HepG2 (cell line): ENCODE results near the gene LGI4. TPM values are rescaled to one million over a fixed set of nuclear protein-coding genes. Genes with fewer than 3 reads are reported as not detected.

Experiments used
- ATAC-seq: fragments of 200-7000 bp; cut with Tn5 transposase; 3 replicates; pipeline ENCODE4 v1.9.1; 2020; ENCODE audit warnings: mild to moderate bottlenecking, moderate library complexity
- BruUV-seq: library from RNA; stranded (reverse); fragments of 400-500 nt; replicated peaks from 2 replicates; lab custom pipeline; 2021; lab: Mats Ljungman, UMichigan
- CTCF ChIA-PET: fragments of 300-600 bp; formaldehyde crosslinking; extraction: SDS; loops from one replicate; lab custom pipeline; 2021; ENCODE audit warnings: low total read pairs, inconsistent platforms, low intra/inter-chr PET ratio; lab: Yijun Ruan, JAX
- POLR2A ChIA-PET: fragments of 350-600 bp; sonication (Branson Sonifier 250); formaldehyde crosslinking; loops from one replicate; lab custom pipeline; 2020; ENCODE audit warnings: antibody characterized with exemption, inconsistent platforms; lab: Yijun Ruan, JAX
- DNase-seq: peaks from one replicate; pipeline ENCODE4 v3.0.0-alpha.2; 2015; ENCODE audit warnings: low spot score
- FAIRE-seq: peaks from 3 replicates; lab custom pipeline; 2011; peaks lifted over from hg19 to GRCh38; lab: Jason Lieb, UNC
- H2AFZ ChIP-seq: one replicate; pipeline ENCODE4 v1.6.1; 2011; ENCODE audit warnings: low read length, inconsistent platforms
- H3K27ac ChIP-seq: fragments of 300-600 bp; 3 replicates; pipeline ENCODE4 v1.8.0; 2011; ENCODE audit warnings: mixed run types, mild to moderate bottlenecking, mixed read lengths, low read length, inconsistent platforms; ENCODE audit not compliant: insufficient read depth; ENCODE audit errors: extremely low read length
- H3K27me3 ChIP-seq, 2 experiments: fragments of 200-600 bp in 1 of 2; 2 replicates in 1 of 2; 3 replicates in 1 of 2; pipeline versions ENCODE4 v1.6.0 to v1.8.0; 2011; ENCODE audit warnings: low read length in 2 of 2, mild to moderate bottlenecking in 2 of 2, moderate library complexity in 2 of 2, inconsistent platforms in 1 of 2; ENCODE audit not compliant: insufficient read depth in 2 of 2, control insufficient read depth in 1 of 2
- H3K36me3 ChIP-seq, 2 experiments: fragments of 200-600 bp in 1 of 2; replicated peaks in 1 of 2; 2 replicates in 1 of 2; 3 replicates in 1 of 2; pipeline versions ENCODE4 v1.5.1 to v1.8.0; 2011; ENCODE audit warnings: low read length in 2 of 2, inconsistent platforms in 1 of 2; ENCODE audit not compliant: insufficient read depth in 2 of 2, control insufficient read depth in 1 of 2
- H3K4me1 ChIP-seq: 2 replicates; pipeline ENCODE4 v1.5.1; 2012; ENCODE audit warnings: low read length, inconsistent platforms; ENCODE audit not compliant: insufficient read depth
- H3K4me2 ChIP-seq: 2 replicates; pipeline ENCODE4 v1.6.0; 2011; ENCODE audit warnings: low read depth, low read length, inconsistent platforms
- H3K4me3 ChIP-seq, 3 experiments: fragments of 200-600 bp in 1 of 3; sonication (generic), shearing (Covaris generic) in 1 of 3; replicated peaks in 1 of 3; 2 replicates each; pipeline ENCODE4 v1.5.1; 2011 to 2016; ENCODE audit warnings: low read length in 3 of 3, inconsistent platforms in 2 of 3, low read depth in 2 of 3, mild to moderate bottlenecking in 2 of 3, control low read depth in 1 of 3, mixed read lengths in 1 of 3; ENCODE audit not compliant: insufficient read depth in 1 of 3
- H3K79me2 ChIP-seq: one replicate; pipeline ENCODE4 v1.6.1; 2011; ENCODE audit warnings: low read length, inconsistent platforms; ENCODE audit not compliant: insufficient read depth
- H3K9ac ChIP-seq: 2 replicates; pipeline ENCODE4 v1.6.0; 2011; ENCODE audit warnings: mild to moderate bottlenecking, low read depth, low read length, inconsistent platforms; ENCODE audit not compliant: insufficient read depth
- H3K9me3 ChIP-seq: 2 replicates; pipeline ENCODE4 v1.5.1; 2012; ENCODE audit warnings: mild to moderate bottlenecking, low read length
- H4K20me1 ChIP-seq: 2 replicates; pipeline ENCODE4 v1.6.0; 2011; ENCODE audit warnings: inconsistent platforms, mild to moderate bottlenecking, low read length, moderate library complexity; ENCODE audit not compliant: insufficient read depth
- ARID5B ChIP-seq: IDR thresholded peaks from 2 replicates; pipeline ENCODE4 v1.4.0; 2020; ENCODE audit warnings: mild to moderate bottlenecking, missing genetic modification reagents
- BCL3 ChIP-seq: sonication (generic); formaldehyde crosslinking; IDR thresholded peaks from 2 replicates; pipeline ENCODE4 v1.5.1; 2020; ENCODE audit warnings: mild to moderate bottlenecking, missing genetic modification reagents, moderate library complexity
- CCAR2 ChIP-seq: fragments of 200-400 bp; formaldehyde crosslinking; optimal IDR thresholded peaks from 2 replicates; pipeline ENCODE3; 2018; ENCODE audit warnings: low read depth, mild to moderate bottlenecking, low read length, moderate library complexity
- HCFC1 ChIP-seq: fragments of 150-350 bp; IDR thresholded peaks from 2 replicates; pipeline ENCODE4 v1.6.1; 2014; ENCODE audit warnings: low read depth, low read length
- SP4 ChIP-seq: sonication (generic); formaldehyde crosslinking; IDR thresholded peaks from 2 replicates; pipeline ENCODE4 v1.8.1; 2023; ENCODE audit warnings: mild to moderate bottlenecking, missing genetic modification reagents
- SRF ChIP-seq: IDR thresholded peaks from 2 replicates; pipeline ENCODE4 v1.6.1; 2011; ENCODE audit warnings: mild to moderate bottlenecking, low read depth, low read length, moderate library complexity
- STAT6 ChIP-seq: sonication (generic); formaldehyde crosslinking; IDR thresholded peaks from 2 replicates; pipeline ENCODE4 v1.4.0; 2020; ENCODE audit warnings: missing genetic modification reagents, mild to moderate bottlenecking, borderline replicate concordance
- ZGPAT ChIP-seq: IDR thresholded peaks from 2 replicates; pipeline ENCODE4 v1.6.1; 2016; ENCODE audit warnings: mild to moderate bottlenecking
- ZNF124 ChIP-seq: sonication (generic); formaldehyde crosslinking; IDR thresholded peaks from 2 replicates; pipeline ENCODE4 v1.4.0; 2020; ENCODE audit warnings: missing genetic modification reagents
- ZNF234 ChIP-seq: sonication (generic); formaldehyde crosslinking; conservative IDR thresholded peaks from 2 replicates; pipeline ENCODE4 v1.5.1; 2020; ENCODE audit warnings: mild to moderate bottlenecking, missing genetic modification reagents
- ZNF574 ChIP-seq: sonication (generic); formaldehyde crosslinking; IDR thresholded peaks from 2 replicates; pipeline ENCODE4 v1.4.0; 2020; ENCODE audit warnings: missing genetic modification reagents
- ZNF577 ChIP-seq: sonication (generic); formaldehyde crosslinking; IDR thresholded peaks from 2 replicates; pipeline ENCODE4 v1.4.0; 2020; ENCODE audit warnings: mild to moderate bottlenecking, low read depth, missing genetic modification reagents, borderline replicate concordance
- ZNF768 ChIP-seq: sonication (generic); formaldehyde crosslinking; IDR thresholded peaks from 2 replicates; pipeline ENCODE4 v1.4.0; 2020; ENCODE audit warnings: missing genetic modification reagents
- WGBS: methylation state at CpG from one replicate; pipeline ENCODE4 v1.1.6; 2017; ENCODE audit warnings: low lambda C conversion rate; 5-methylcytosine and 5-hydroxymethylcytosine counted together
- in situ Hi-C: cut with HindIII; loops from 2 replicates; pipeline ENCODE4 v1.10.0; 2017; ENCODE audit warnings: low pct_unique_long_range_greater_than_20kb; ENCODE audit not compliant: extremely low pct_ligation_motif_present
- intact Hi-C: fragments of 100-400 bp; cut with micrococcal nuclease; formaldehyde crosslinking; loops from one replicate; pipeline ENCODE4 v1.10.0; 2022; ENCODE audit not compliant: unreplicated experiment
- polyA plus RNA-seq, 8 experiments: library from polyadenylated mRNA; depleted of rRNA in 3 of 8; stranded (reverse) in 7 of 8; unstranded in 1 of 8; fragments of >200 nt; fragmentation: Illumina TruSeq in 4 of 8; extraction: Trizol in 4 of 8; gene quantifications; 2 replicates each; pipeline versions ENCODE4 v1.2.1 to v1.2.3, GENCODE V29; 2011 to 2016; ENCODE audit warnings: low read depth in 4 of 8, missing spikeins in 1 of 8, mixed read lengths in 1 of 8; ENCODE audit not compliant: insufficient read depth in 1 of 8
- total RNA-seq, 5 experiments: library from RNA; depleted of rRNA; stranded (reverse); fragments of >200 nt; fragmentation: Illumina TruSeq; extraction: Trizol; gene quantifications; 2 replicates each; pipeline ENCODE4 v1.2.3, GENCODE V29; 2016; ENCODE audit warnings: low read depth in 1 of 5

The LGI4 gene
- total and polyA plus RNA-seq, 2 of the 13 experiments (the other 11 are each of a cell fraction or from before 2014, with no cell fraction given) = 2.8 TPM; not detected in 1

GRCh38 chr19:35143818-35144217 is 9.0 kb upstream of the LGI4 start:
- peaks cover 0 to 3% of the 10 kb centered on the region in 2 experiments; a peak in 2 of 5 replicates for H3K27me3 ChIP-seq
- WGBS = 75% methylated on average over 3 of the region's 3 CpGs
- no peaks in the 10 kb centered on the region for H4K20me1 ChIP-seq
- intact Hi-C loops = no loop called here
- no peaks in the 10 kb centered on the region for H3K79me2 ChIP-seq
- CTCF ChIA-PET = no interaction called here
- H3K4me2 ChIP-seq = no peak overlapping the region
- H3K27ac ChIP-seq = no peak overlapping the region
- DNase-seq = no peak
- no peak for FAIRE-seq
- in situ Hi-C loops = no loop called here
- peaks cover 22% of the 10 kb centered on the region for H3K4me1 ChIP-seq
- no peak overlapping the region for H3K9ac ChIP-seq
- POLR2A ChIA-PET = no interaction called here
- no peak overlapping the region for H2AFZ ChIP-seq
- ATAC-seq = no peak
- BruUV-seq = no TSS peak
- no peaks in the 10 kb centered on the region for H3K9me3 ChIP-seq
- no peaks in the 10 kb centered on the region for H3K36me3 ChIP-seq
- H3K4me3 ChIP-seq = no peak overlapping the region
- TF ChIP-seq ZNF574 = no peak
- TF ChIP-seq BCL3 = no peak
- no peak for TF ChIP-seq ARID5B (CRISPR knock-in tag)
- TF ChIP-seq SRF = no peak
- no peak for TF ChIP-seq ZNF768
- TF ChIP-seq SP4 (CRISPR knock-in tag) = no peak
- TF ChIP-seq STAT6 (CRISPR knock-in tag) = no peak
- TF ChIP-seq ZNF234 (CRISPR knock-in tag) = no peak
- TF ChIP-seq CCAR2 = no peak
- no peak for TF ChIP-seq HCFC1
- no peak for TF ChIP-seq ZNF124 (CRISPR knock-in tag)
- no peak for TF ChIP-seq ZNF577 (CRISPR knock-in tag)
- no peak for TF ChIP-seq ZGPAT
